RWPE1 (cell line): ENCODE results near the gene ZNF662.

Experiments used
- CTCF ChIA-PET: fragments of 350-600 bp; sonication (Branson Sonifier 250); formaldehyde crosslinking; extraction: SDS; loops from one replicate; lab custom pipeline; 2021; lab: Yijun Ruan, JAX
- POLR2A ChIA-PET: fragments of 400-600 bp; formaldehyde crosslinking; extraction: SDS; loops from one replicate; lab custom pipeline; 2020; ENCODE audit warnings: antibody characterized with exemption; ENCODE audit not compliant: low non-redundant PET; lab: Yijun Ruan, JAX
- DNase-seq: peaks from one replicate; pipeline ENCODE4 v3.0.0; 2012; ENCODE audit warnings: low spot score
- H3K27ac ChIP-seq: fragments of 450-650 bp; 2 replicates; pipeline ENCODE4 v1.5.1; 2017
- CTCF ChIP-seq: fragments of 450-650 bp; conservative IDR thresholded peaks from 2 replicates; pipeline ENCODE4 v1.5.1; 2017; ENCODE audit warnings: low read depth, mild to moderate bottlenecking

The ZNF662 gene

GRCh38 chr3:42963269-42963668 is 57.3 kb downstream of the ZNF662 start:
- POLR2A ChIA-PET: no interaction called here
- no peak for TF ChIP-seq CTCF

GRCh38 chr3:42964266-42964665 is 58.3 kb downstream of the ZNF662 start:
- no peak overlapping the region for H3K27ac ChIP-seq
- no peak for DNase-seq
- ChIA-PET CTCF (interaction anchor here (0.6 to 0.8 kb wide), 2 partner anchors 516 to 1513 kb away, joined by 3 to 5 read pairs; partner anchors contain the start of gene ZNF445), POLR2A (no interaction called here)
- TF ChIP-seq CTCF: no peak

More at GRCh38 chr3:42963269-42963668, 57.3 kb downstream of the ZNF662 start:
- CTCF ChIA-PET: no interaction called here
- no peak overlapping the region for H3K27ac ChIP-seq
- no peak for DNase-seq
